Right lobe of liver (tissue), 4 donors: Measurements from ENCODE around the gene QPCT.

ENCODE experiments used
- CTCF ChIP-seq, 4 donors: fragments of 200-600 bp in 3 of 4; fragments of 450-650 bp in 1 of 4; IDR thresholded peaks; one replicate each; pipeline versions ENCODE4 v1.5.1 to v1.8.0; 2016 to 2022; ENCODE audit warnings: antibody characterized with exemption in 4 of 4, mild to moderate bottlenecking in 2 of 4
- POLR2A ChIP-seq: fragments of 450-650 bp; IDR thresholded peaks from one replicate; pipeline ENCODE4 v1.6.1; 2017; ENCODE audit warnings: antibody characterized with exemption, mild to moderate bottlenecking
- donor health status: DM: no; HTN: no; CAD: no.
- donor health status: DM: no; HTN: no; CAD: no.
- donor health status: DM: no; HTN: yes; CAD: no.

- TF ChIP-seq CTCF (IDR thresholded peaks at IDR 0.05) (no peak), POLR2A (no peak)
These were observed 72.9 kb downstream of the QPCT start for GRCh38 chr2:37417321-37417720.
